HepG2 (cell line): Measurements from ENCODE around the gene CENPK. TPM values are rescaled to one million over a fixed set of nuclear protein-coding genes. Genes with fewer than 3 reads are reported as not detected.

ENCODE experiments used
- ARID4A ChIP-seq: sonication (generic); formaldehyde crosslinking; IDR thresholded peaks from 2 replicates; pipeline ENCODE4 v1.5.0; 2020; ENCODE audit warnings: mild to moderate bottlenecking, missing genetic modification reagents, borderline replicate concordance
- ARNTL ChIP-seq: sonication (generic); formaldehyde crosslinking; IDR thresholded peaks from 2 replicates; pipeline ENCODE4 v1.4.0; 2020; ENCODE audit warnings: mild to moderate bottlenecking, missing genetic modification reagents
- BCL6 ChIP-seq: IDR thresholded peaks from 2 replicates; pipeline ENCODE4 v1.6.1; 2016; ENCODE audit warnings: missing genetic modification reagents, missing compliant biosample characterization
- CENPBD1 ChIP-seq: sonication (generic); formaldehyde crosslinking; IDR thresholded peaks from 2 replicates; pipeline ENCODE4 v1.8.0; 2022; ENCODE audit warnings: missing genetic modification reagents, low read depth, mild to moderate bottlenecking, borderline replicate concordance
- HNRNPH1 ChIP-seq: fragments of 200-400 bp; formaldehyde crosslinking; optimal IDR thresholded peaks from 2 replicates; pipeline ENCODE3; 2017; ENCODE audit warnings: mild to moderate bottlenecking, low read depth, low read length
- HNRNPLL ChIP-seq: fragments of 200-400 bp; formaldehyde crosslinking; IDR thresholded peaks from 2 replicates; pipeline ENCODE4 v1.6.1; 2017; ENCODE audit warnings: mild to moderate bottlenecking, low read depth, low read length; ENCODE audit not compliant: poor library complexity, severe bottlenecking
- IRF2 ChIP-seq: IDR thresholded peaks from 2 replicates; pipeline ENCODE4 v1.6.1; 2018; ENCODE audit warnings: missing genetic modification reagents, missing compliant biosample characterization
- KMT2B ChIP-seq: IDR thresholded peaks from 2 replicates; pipeline ENCODE4 v1.6.1; 2016; ENCODE audit warnings: missing genetic modification reagents, missing compliant biosample characterization
- LCORL ChIP-seq, 2 experiments: fragments of 450-650 bp in 1 of 2; sonication (generic) in 1 of 2; formaldehyde crosslinking in 1 of 2; IDR thresholded peaks; 2 replicates each; pipeline versions ENCODE4 v1.5.0 to v1.6.1; 2017 to 2020; ENCODE audit warnings: antibody characterized with exemption in 1 of 2, missing genetic modification reagents in 1 of 2
- MXD4 ChIP-seq: IDR thresholded peaks from 2 replicates; pipeline ENCODE4 v1.6.1; 2016; ENCODE audit warnings: mild to moderate bottlenecking, missing biosample characterization, missing genetic modification reagents
- POLR2G ChIP-seq: fragments of 200-400 bp; formaldehyde crosslinking; IDR thresholded peaks from 2 replicates; pipeline ENCODE4 v1.6.1; 2018; ENCODE audit warnings: mild to moderate bottlenecking, low read depth, low read length, moderate library complexity
- RARG ChIP-seq: sonication (generic); formaldehyde crosslinking; IDR thresholded peaks from 2 replicates; pipeline ENCODE4 v1.4.0; 2020; ENCODE audit warnings: low read depth, mild to moderate bottlenecking, missing genetic modification reagents
- SALL1 ChIP-seq: sonication (generic); formaldehyde crosslinking; IDR thresholded peaks from 2 replicates; pipeline ENCODE4 v1.8.0; 2022; ENCODE audit warnings: mild to moderate bottlenecking, missing genetic modification reagents
- SAP130 ChIP-seq: IDR thresholded peaks from 2 replicates; pipeline ENCODE4 v1.6.1; 2016; ENCODE audit warnings: low read depth
- SMARCE1 ChIP-seq: fragments of 450-650 bp; IDR thresholded peaks from 2 replicates; pipeline ENCODE4 v1.6.1; 2017; ENCODE audit warnings: borderline replicate concordance
- ZNF235 ChIP-seq: sonication (generic); formaldehyde crosslinking; IDR thresholded peaks from 2 replicates; pipeline ENCODE4 v1.8.1; 2023; ENCODE audit warnings: mild to moderate bottlenecking, missing genetic modification reagents, borderline replicate concordance
- ZNF281 ChIP-seq: sonication (generic); formaldehyde crosslinking; IDR thresholded peaks from 2 replicates; pipeline ENCODE4 v1.4.0; 2020; ENCODE audit warnings: missing genetic modification reagents, borderline replicate concordance
- ZNF546 ChIP-seq: sonication (generic); formaldehyde crosslinking; conservative IDR thresholded peaks from 2 replicates; pipeline ENCODE4 v1.8.1; 2023; ENCODE audit warnings: mild to moderate bottlenecking, missing genetic modification reagents
- ZNF761 ChIP-seq: sonication (generic); formaldehyde crosslinking; conservative IDR thresholded peaks from 2 replicates; pipeline ENCODE4 v1.4.0; 2020; ENCODE audit warnings: mild to moderate bottlenecking, missing genetic modification reagents
- ZNF788 ChIP-seq: sonication (generic); formaldehyde crosslinking; IDR thresholded peaks from 2 replicates; pipeline ENCODE4 v1.5.0; 2020; ENCODE audit warnings: mild to moderate bottlenecking, missing genetic modification reagents, borderline replicate concordance
- polyA plus RNA-seq, 8 experiments: library from polyadenylated mRNA; depleted of rRNA in 3 of 8; stranded (reverse) in 7 of 8; unstranded in 1 of 8; fragments of >200 nt; fragmentation: Illumina TruSeq in 4 of 8; extraction: Trizol in 4 of 8; gene quantifications; 2 replicates each; pipeline versions ENCODE4 v1.2.1 to v1.2.3, GENCODE V29; 2011 to 2016; ENCODE audit warnings: low read depth in 4 of 8, missing spikeins in 1 of 8, mixed read lengths in 1 of 8; ENCODE audit not compliant: insufficient read depth in 1 of 8
- total RNA-seq, 5 experiments: library from RNA; depleted of rRNA; stranded (reverse); fragments of >200 nt; fragmentation: Illumina TruSeq; extraction: Trizol; gene quantifications; 2 replicates each; pipeline ENCODE4 v1.2.3, GENCODE V29; 2016; ENCODE audit warnings: low read depth in 1 of 5
- TF ChIP-seq, protein P1 (sequence below): IDR thresholded peaks from 2 replicates; pipeline ENCODE4 v1.6.1; 2016; ENCODE audit warnings: control low read depth

Gene CENPK
- total and polyA plus RNA-seq, 2 of the 13 experiments (the other 11 are each of a cell fraction or from before 2014, with no cell fraction given): 14.3 to 54.4 TPM

- TF ChIP-seq ZNF281 (peak; percentile 92), POLR2G (no peak), IRF2 (peak; percentile 57; the same call in 1 of the 2 replicates), KMT2B (CRISPR knock-in tag) (peak; percentile 45; the same call in 1 of the 2 replicates), CENPBD1 (no peak), MXD4 (peak; percentile 33; the same call in 1 of the 2 replicates), HNRNPH1 (no peak), SMARCE1 (no peak), RARG (CRISPR knock-in tag) (no peak), ZNF235 (CRISPR knock-in tag) (no peak), LCORL (IDR thresholded peaks at IDR 0.05) (no peak), LCORL (CRISPR knock-in tag; IDR thresholded peaks at IDR 0.05) (peak; percentile 40; the same call in 1 of the 2 replicates), ARID4A (CRISPR knock-in tag) (peak; percentile 34; the same call in 1 of the 2 replicates), ZNF761 (CRISPR knock-in tag) (0 out of 2 replicates have a peak, but pooled peaks have one; percentile 31), ARNTL (CRISPR knock-in tag) (0 out of 2 replicates have a peak, but pooled peaks have one; percentile 72), ZNF788 (CRISPR knock-in tag) (0 out of 2 replicates have a peak, but pooled peaks have one; percentile 20), BCL6 (CRISPR knock-in tag) (peak; percentile 15; the same call in 1 of the 2 replicates), SAP130 (CRISPR knock-in tag) (peak; percentile 48), ZNF546 (CRISPR knock-in tag) (no peak), SALL1 (CRISPR knock-in tag) (peak; percentile 47), HNRNPLL (peak; percentile 69)
- TF ChIP-seq, protein P1, sequence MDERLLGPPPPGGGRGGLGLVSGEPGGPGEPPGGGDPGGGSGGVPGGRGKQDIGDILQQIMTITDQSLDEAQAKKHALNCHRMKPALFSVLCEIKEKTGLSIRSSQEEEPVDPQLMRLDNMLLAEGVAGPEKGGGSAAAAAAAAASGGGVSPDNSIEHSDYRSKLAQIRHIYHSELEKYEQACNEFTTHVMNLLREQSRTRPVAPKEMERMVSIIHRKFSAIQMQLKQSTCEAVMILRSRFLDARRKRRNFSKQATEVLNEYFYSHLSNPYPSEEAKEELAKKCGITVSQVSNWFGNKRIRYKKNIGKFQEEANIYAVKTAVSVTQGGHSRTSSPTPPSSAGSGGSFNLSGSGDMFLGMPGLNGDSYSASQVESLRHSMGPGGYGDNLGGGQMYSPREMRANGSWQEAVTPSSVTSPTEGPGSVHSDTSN (CRISPR knock-in tag): no peak
Observed at GRCh38 chr5:65481635-65482295, 81.2 kb downstream of the CENPK start, which contains the start of gene ADAMTS6 (continued).
